Measurements from ENCODE around the gene RAVER2. TPM values are rescaled to one million over a fixed set of nuclear protein-coding genes. Genes with fewer than 3 reads are reported as not detected.

The RAVER2 gene
- polyA plus RNA-seq, 2 of the 4 experiments (the other 2 are of a cell fraction), result 6.2 to 17.2 TPM

DNA sequence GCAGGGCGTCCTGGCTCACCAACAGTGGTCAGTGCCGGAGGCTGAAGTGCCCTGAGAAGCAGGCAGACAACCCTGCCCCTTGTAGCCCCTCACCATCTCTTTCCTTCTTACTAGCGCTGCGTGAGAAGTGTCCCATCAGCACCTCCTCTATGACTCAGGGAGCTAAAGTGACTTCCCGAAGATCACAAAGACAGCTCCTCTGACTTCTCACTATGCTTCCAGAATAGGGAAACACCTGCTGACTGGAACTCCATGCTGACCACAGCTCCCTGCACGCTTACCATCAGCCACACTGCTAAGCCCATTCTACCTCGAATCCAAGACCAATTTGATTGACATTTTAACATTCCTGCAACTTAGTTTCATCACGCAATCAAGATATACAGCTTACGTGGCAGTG lies 128.7 kb downstream of the RAVER2 start:
- no peaks in the 10 kb centered on the region for H3K9me3 ChIP-seq
- WGBS (ENCODE audit: missing lambda C conversion rate), result 94% methylated on average over 9 of the region's 9 CpGs
- H3K4me2 ChIP-seq, result no peak overlapping the region
- H3K4me3 ChIP-seq, result no peak overlapping the region
- no peaks in the 10 kb centered on the region for H3K4me1 ChIP-seq
- FAIRE-seq, result no peak
- DNase-seq (ENCODE audit: low read depth in 1 of 2, low spot score in 1 of 2), result no peak
- ATAC-seq, result no peak
- TF ChIP-seq, protein P1, sequence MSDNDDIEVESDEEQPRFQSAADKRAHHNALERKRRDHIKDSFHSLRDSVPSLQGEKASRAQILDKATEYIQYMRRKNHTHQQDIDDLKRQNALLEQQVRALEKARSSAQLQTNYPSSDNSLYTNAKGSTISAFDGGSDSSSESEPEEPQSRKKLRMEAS (IDR thresholded peaks at IDR 0.05), result no peak
- TF ChIP-seq TFCP2L1 (CRISPR knock-in tag; IDR thresholded peaks at IDR 0.05), result no peak
- H3K27ac ChIP-seq, result no peak overlapping the region; a peak in 1 of 6 replicates
- ChIA-PET CTCF (interaction anchor here (0.7 kb wide), 1 partner anchor 13 kb away, joined by 3 read pairs; no protein-coding TSS in a partner anchor), POLR2A (no interaction called here)

DNA sequence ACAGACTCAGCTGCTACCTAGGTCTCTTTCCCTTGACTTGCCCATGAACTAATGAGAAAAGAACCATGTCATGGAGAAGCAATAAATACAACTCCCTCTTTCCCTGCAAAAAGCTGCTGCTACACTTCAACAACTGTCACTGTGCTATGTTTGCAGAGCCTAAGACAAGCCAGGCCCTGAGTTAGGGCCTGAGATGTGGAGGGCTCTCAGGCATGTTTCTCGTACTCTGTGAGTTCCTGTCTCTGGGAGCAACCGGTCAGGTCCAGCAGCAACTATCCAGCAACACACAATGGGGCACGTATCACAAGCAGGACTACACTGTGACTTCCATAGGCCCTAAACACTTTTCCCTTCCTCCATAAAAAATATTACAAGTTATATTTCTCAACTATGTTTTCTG lies 129.8 kb downstream of the RAVER2 start:
- 100% methylated on average over 2 of the region's 3 CpGs for WGBS (ENCODE audit: missing lambda C conversion rate)
- Histone ChIP-seq H3K9me3 (no peaks in the 10 kb centered on the region), H3K4me2 (no peak overlapping the region), H3K4me1 (no peaks in the 10 kb centered on the region), H3K4me3 (no peak overlapping the region), H3K27ac (no peak overlapping the region)
- DNase-seq (ENCODE audit: low read depth in 1 of 2, low spot score in 1 of 2) (no peak), FAIRE-seq (no peak), ATAC-seq (no peak)
- POLR2A ChIA-PET, result no interaction called here
- CTCF ChIA-PET, result interaction anchor here (1.9 kb wide), 1 partner anchor 146 kb away, joined by 4 read pairs; no protein-coding TSS in a partner anchor
- TF ChIP-seq ZFP36 (IDR thresholded peaks at IDR 0.05; ENCODE audit: borderline replicate concordance, partially characterized antibody), result no peak
- TF ChIP-seq JUNB (IDR thresholded peaks at IDR 0.05), result no peak
- no peak for TF ChIP-seq MAFK (IDR thresholded peaks at IDR 0.05; ENCODE audit: partially characterized antibody)

DNA sequence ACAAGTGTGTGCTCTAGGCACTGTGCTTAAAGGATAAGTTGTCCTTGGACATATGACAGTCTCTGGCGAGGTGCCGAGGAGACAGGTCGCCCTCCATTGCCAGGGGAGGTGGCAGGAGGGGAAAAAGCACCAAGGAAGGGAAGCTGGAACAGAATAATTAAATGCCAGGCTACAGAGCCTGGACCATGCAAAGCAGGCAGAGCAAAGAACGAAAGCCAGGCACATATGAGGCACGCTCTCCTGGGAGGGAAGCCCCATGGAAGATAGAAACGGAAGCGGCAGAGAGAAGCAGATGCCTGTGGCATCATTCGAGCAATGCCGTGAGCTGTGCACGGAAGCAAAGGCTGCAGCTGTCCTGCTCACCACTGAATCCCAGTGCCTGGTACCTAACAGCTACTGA lies 130.2 kb downstream of the RAVER2 start:
- Histone ChIP-seq H3K4me1 (no peaks in the 10 kb centered on the region), H3K9me3 (no peaks in the 10 kb centered on the region), H3K4me2 (no peak overlapping the region), H3K27ac (no peak overlapping the region), H3K4me3 (no peak overlapping the region)
- ChIA-PET CTCF (interaction anchor here (0.8 to 1.9 kb wide), 2 partner anchors 48 to 146 kb away, joined by 3 to 4 read pairs; no protein-coding TSS in a partner anchor), POLR2A (no interaction called here)
- TF ChIP-seq, protein P2, sequence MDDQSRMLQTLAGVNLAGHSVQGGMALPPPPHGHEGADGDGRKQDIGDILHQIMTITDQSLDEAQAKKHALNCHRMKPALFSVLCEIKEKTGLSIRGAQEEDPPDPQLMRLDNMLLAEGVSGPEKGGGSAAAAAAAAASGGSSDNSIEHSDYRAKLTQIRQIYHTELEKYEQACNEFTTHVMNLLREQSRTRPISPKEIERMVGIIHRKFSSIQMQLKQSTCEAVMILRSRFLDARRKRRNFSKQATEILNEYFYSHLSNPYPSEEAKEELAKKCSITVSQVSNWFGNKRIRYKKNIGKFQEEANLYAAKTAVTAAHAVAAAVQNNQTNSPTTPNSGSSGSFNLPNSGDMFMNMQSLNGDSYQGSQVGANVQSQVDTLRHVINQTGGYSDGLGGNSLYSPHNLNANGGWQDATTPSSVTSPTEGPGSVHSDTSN (IDR thresholded peaks at IDR 0.05), result no peak
- no peak for TF ChIP-seq HOXB5 (CRISPR knock-in tag; IDR thresholded peaks at IDR 0.05)
- TF ChIP-seq, protein P3, sequence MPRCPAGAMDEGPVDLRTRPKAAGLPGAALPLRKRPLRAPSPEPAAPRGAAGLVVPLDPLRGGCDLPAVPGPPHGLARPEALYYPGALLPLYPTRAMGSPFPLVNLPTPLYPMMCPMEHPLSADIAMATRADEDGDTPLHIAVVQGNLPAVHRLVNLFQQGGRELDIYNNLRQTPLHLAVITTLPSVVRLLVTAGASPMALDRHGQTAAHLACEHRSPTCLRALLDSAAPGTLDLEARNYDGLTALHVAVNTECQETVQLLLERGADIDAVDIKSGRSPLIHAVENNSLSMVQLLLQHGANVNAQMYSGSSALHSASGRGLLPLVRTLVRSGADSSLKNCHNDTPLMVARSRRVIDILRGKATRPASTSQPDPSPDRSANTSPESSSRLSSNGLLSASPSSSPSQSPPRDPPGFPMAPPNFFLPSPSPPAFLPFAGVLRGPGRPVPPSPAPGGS (IDR thresholded peaks at IDR 0.05), result no peak
- TF ChIP-seq FOSB (CRISPR knock-in tag; IDR thresholded peaks at IDR 0.05), result no peak
- no peak for TF ChIP-seq RFX5 (IDR thresholded peaks at IDR 0.05)
- TF ChIP-seq, protein P4, sequence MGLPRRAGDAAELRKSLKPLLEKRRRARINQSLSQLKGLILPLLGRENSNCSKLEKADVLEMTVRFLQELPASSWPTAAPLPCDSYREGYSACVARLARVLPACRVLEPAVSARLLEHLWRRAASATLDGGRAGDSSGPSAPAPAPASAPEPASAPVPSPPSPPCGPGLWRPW (IDR thresholded peaks at IDR 0.05), result no peak
- no peak for TF ChIP-seq POLR2AphosphoS2 (conservative IDR thresholded peaks at IDR 0.05; ENCODE audit: low read length)
- TF ChIP-seq RARB (CRISPR knock-in tag; IDR thresholded peaks at IDR 0.05), result no peak
- TF ChIP-seq EP300 (IDR thresholded peaks at IDR 0.05), result no peak
- TF ChIP-seq JUN (IDR thresholded peaks at IDR 0.05), result no peak
- no peak for TF ChIP-seq EHMT2 (IDR thresholded peaks at IDR 0.05; ENCODE audit: low read depth)
- TF ChIP-seq, protein P5, sequence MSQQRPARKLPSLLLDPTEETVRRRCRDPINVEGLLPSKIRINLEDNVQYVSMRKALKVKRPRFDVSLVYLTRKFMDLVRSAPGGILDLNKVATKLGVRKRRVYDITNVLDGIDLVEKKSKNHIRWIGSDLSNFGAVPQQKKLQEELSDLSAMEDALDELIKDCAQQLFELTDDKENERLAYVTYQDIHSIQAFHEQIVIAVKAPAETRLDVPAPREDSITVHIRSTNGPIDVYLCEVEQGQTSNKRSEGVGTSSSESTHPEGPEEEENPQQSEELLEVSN (IDR thresholded peaks at IDR 0.05; ENCODE audit: borderline replicate concordance, low read depth), result no peak
- no peak for TF ChIP-seq ZC3H11A (IDR thresholded peaks at IDR 0.05)
- no peak for TF ChIP-seq SMC3 (IDR thresholded peaks at IDR 0.05)
- ATAC-seq (no peak), DNase-seq (ENCODE audit: low read depth in 1 of 2, low spot score in 1 of 2) (no peak), FAIRE-seq (no peak)
- WGBS (ENCODE audit: missing lambda C conversion rate), result 97% methylated on average over 10 of the region's 10 CpGs

Measured in A549 (cell line).